GM18526 (cell line): Measurements from ENCODE around the gene ACAP3.

Experiments used
- POLR2A ChIP-seq: IDR thresholded peaks from 3 replicates; pipeline ENCODE4 v1.6.1; 2011; ENCODE audit not compliant: insufficient read length; ENCODE audit errors: extremely low read depth

Gene ACAP3

GRCh38 chr1:1307923-1308755 lies at the start of gene ACAP3, which contains the start of gene PUSL1:
TSS of gene ACAP3 (minus strand) at chr1:1307930. CDS start at chr1:1307815, 115 bp downstream.
TSS of gene PUSL1 (plus strand) at chr1:1308597. CDS start at chr1:1308644, 47 bp downstream.
- TF ChIP-seq POLR2A, result peak; percentile 2

GRCh38 chr1:1356796-1357401 lies 49.2 kb upstream of the ACAP3 start:
- TF ChIP-seq POLR2A, result no peak

- no peak for TF ChIP-seq POLR2A
Measured at GRCh38 chr1:1356166-1356795, 48.6 kb upstream of the ACAP3 start.

GRCh38 chr1:1355416-1355815 lies 47.7 kb upstream of the ACAP3 start:
- no peak for TF ChIP-seq POLR2A

- no peak for TF ChIP-seq POLR2A
Measured at GRCh38 chr1:1354271-1355247, 46.8 kb upstream of the ACAP3 start.

GRCh38 chr1:1353389-1354151 lies 45.8 kb upstream of the ACAP3 start:
- no peak for TF ChIP-seq POLR2A

GRCh38 chr1:1352786-1353388 lies 45.2 kb upstream of the ACAP3 start:
- TF ChIP-seq POLR2A, result no peak

- TF ChIP-seq POLR2A, result no peak
Measured at GRCh38 chr1:1351511-1352427, 44.0 kb upstream of the ACAP3 start.

GRCh38 chr1:1349256-1350012 lies 41.7 kb upstream of the ACAP3 start, which contains the start of gene DVL1:
TSS of gene DVL1 (minus strand) at chr1:1349418. CDS start at chr1:1349065, 353 bp downstream.
- peak; percentile 56 for TF ChIP-seq POLR2A

- TF ChIP-seq POLR2A, result no peak
Measured at GRCh38 chr1:1348420-1349255, 40.9 kb upstream of the ACAP3 start.
